Astrocyte of the cerebellum (primary cell): Measurements from ENCODE around the gene FAM117A.
A peak's percentile ranks its signal among the peaks of the same experiment; 100 is the strongest.

Experiments
- DNase-seq: peaks from one replicate; pipeline ENCODE4 v3.0.0-alpha.2; 2011; ENCODE audit warnings: low read depth
- H3K4me3 ChIP-seq: 2 replicates; pipeline ENCODE4 v1.5.1; 2011; ENCODE audit warnings: mild to moderate bottlenecking, low read depth, low read length, moderate library complexity
- in situ Hi-C: cut with HindIII; loops from 2 replicates; pipeline ENCODE4 v1.10.0; 2017; ENCODE audit warnings: low sequenced_read_pairs
- TF ChIP-seq, protein P1 (sequence below): IDR thresholded peaks from 2 replicates; pipeline ENCODE4 v1.5.1; 2012; ENCODE audit warnings: low read length, low read depth, moderate library complexity, mild to moderate bottlenecking; ENCODE audit errors: missing control alignments

Gene FAM117A

DNA sequence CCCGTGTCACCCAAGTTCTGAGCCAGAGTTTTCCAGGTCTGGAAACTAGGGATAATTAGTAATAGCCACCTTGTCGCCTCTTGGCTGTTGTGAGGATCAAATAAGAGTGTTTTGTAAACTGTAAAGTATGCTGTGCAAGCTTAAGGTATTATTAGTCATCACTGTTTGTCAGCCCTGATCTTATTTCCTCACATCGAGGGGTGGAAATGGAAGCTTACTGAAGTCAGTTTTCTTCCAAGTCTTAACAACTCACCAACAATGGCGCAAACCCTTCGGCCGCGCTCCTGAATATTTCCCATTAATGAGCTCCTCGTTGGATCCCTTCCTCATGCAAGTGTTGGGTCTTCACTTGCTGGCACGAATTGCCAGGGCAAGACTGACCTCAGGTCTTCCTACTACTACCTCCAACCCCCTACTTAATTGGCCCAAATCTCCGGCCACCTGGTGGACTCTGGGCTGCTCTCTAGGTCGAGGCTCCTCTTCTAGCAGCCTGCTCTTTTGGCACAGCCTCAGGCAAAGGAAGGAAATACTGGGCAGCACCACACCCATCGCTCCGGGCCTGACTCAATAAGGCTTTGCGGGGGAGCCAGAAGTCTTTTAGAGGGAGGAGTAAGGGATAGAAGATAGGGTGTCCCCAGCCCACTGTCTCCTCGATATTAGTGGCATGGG, 55.3 kb downstream of the FAM117A start:
- TF ChIP-seq, protein P1, sequence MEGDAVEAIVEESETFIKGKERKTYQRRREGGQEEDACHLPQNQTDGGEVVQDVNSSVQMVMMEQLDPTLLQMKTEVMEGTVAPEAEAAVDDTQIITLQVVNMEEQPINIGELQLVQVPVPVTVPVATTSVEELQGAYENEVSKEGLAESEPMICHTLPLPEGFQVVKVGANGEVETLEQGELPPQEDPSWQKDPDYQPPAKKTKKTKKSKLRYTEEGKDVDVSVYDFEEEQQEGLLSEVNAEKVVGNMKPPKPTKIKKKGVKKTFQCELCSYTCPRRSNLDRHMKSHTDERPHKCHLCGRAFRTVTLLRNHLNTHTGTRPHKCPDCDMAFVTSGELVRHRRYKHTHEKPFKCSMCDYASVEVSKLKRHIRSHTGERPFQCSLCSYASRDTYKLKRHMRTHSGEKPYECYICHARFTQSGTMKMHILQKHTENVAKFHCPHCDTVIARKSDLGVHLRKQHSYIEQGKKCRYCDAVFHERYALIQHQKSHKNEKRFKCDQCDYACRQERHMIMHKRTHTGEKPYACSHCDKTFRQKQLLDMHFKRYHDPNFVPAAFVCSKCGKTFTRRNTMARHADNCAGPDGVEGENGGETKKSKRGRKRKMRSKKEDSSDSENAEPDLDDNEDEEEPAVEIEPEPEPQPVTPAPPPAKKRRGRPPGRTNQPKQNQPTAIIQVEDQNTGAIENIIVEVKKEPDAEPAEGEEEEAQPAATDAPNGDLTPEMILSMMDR: no peak
- in situ Hi-C loops: no loop called here
- peak overlapping the region; percentile 97 for H3K4me3 ChIP-seq
- no peak for DNase-seq

DNA sequence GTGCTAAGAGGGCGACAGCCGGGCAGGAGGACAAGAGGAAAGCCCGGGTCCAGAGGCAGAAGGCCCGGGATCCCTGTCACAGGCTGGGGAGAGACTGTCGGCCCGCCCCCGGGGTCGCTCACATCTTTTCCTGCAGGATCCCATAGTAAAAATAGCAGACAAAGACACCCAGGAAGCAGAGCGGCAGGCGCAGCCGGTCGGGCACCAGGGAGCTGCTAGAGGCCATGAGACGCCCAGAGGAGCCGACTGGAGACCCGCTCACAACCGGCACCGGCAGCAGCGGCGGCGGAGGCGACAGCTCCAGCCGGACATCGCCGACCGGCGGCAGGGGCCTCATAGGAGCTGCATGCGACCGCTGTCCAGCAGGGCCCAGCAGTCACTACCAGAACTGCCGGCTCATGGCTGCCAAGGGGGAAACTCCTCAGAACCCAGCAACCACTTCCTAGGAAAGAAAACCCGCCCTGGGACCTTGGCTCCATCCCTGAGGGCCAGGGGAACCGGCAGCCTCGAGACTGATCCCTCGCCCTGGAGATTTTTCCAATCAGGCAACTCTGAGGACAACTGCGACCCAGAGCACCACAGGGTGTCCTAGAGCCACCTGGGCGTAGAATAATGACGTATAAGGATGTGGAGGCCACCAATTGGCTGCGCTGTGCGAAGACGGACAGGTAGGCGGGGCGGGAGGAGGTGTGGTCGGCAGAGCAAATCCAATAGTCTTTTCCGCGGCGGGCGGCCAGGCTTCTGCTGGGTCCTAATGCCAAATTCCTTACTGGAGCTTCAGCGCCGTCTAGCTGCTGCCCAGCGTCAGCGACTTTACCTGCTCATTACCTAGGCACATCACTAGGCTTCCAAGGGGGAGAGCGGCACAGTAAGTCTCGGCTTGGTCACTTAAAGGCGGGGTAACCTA, 56.1 kb downstream of the FAM117A start, which contains the start of gene SLC35B1:
SLC35B1 (minus strand) TSS at position 357 of the 907 bp plus-strand sequence; CDS start at position 226, 131 bp downstream.
- TF ChIP-seq, protein P1: peak; percentile 86
- peak; percentile 97 for DNase-seq
- peak within 1 kb of the TSS; percentile 97 for H3K4me3 ChIP-seq
- in situ Hi-C loops: no loop called here

DNA sequence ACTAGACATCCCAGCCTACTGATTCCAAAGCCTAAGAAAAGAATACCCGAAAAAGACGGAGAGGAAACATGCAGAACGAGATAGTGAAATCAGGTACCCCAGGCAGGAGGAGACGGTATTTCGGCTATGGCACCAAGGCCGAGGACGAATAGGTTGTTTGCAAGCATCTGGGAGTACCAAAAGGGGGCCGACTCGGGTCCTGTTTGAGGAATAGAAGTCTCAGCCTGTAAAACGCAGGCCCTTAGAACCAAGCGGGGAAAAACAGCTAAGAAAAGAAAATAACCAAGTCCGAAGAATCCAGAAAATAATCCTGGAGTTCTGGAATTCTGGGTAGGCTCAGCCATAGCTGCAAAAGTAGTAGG, 56.7 kb downstream of the FAM117A start:
- H3K4me3 ChIP-seq: peak overlapping the region; percentile 97
- TF ChIP-seq, protein P1: no peak
- DNase-seq: no peak
- in situ Hi-C loops: no loop called here

DNA sequence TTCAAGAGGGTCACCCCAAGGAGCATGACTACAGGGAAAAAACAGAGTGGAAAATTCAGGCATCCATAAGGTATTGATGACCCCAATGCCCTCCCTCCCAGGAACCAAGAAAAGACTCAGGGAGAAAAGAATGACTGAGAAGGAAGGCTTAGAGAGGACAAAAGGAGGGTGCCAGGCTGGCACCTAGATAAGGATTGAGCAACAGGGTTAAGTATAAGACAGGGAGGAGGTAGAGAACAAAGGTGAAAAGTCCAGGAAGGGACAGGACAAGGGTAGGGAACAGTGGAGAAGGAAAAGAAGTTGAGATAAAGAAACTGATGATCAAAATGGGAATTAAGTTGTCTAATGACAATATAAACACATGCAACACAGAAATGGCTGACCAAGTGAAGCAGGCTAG, 58.7 kb downstream of the FAM117A start:
- no peak for DNase-seq
- no peak overlapping the region for H3K4me3 ChIP-seq
- TF ChIP-seq, protein P1: no peak
- in situ Hi-C loops: no loop called here

DNA sequence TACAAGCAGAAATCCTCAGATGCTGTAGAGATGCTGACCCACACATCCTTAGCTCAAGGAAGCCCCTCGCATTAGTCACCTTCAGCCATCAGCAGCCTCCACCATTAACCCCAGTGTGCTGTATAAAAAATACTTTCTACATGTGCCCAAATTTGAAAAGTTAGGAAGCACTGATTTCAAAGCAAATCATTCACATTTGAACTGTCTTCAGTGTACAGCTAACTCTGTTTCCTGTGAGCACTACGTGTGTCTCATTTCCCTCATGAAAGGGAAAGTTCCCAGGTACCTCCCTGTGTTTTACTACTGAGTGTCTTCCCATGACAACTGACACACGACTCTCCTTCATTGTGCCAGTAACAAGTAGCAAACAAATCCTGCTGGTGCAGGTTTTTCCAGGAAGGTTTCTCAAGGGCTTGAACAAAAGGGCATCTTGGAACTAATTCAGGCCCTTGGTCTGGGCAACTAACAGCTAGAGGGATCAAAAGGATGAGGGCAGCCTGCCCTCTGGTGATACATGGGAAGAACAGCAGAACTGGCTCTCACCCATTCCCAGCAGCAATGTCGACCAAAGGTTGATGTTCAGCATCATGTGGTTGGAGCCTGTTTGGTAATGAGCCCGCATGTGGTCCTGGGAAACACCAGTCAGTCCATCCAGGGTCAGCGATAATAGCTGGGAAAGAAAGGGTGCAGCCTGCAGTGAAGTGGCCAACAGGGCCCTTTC, 60.2 kb downstream of the FAM117A start:
- in situ Hi-C loops: no loop called here
- TF ChIP-seq, protein P1: peak; percentile 63
- no peak overlapping the region for H3K4me3 ChIP-seq
- peak; percentile 40 for DNase-seq

DNA sequence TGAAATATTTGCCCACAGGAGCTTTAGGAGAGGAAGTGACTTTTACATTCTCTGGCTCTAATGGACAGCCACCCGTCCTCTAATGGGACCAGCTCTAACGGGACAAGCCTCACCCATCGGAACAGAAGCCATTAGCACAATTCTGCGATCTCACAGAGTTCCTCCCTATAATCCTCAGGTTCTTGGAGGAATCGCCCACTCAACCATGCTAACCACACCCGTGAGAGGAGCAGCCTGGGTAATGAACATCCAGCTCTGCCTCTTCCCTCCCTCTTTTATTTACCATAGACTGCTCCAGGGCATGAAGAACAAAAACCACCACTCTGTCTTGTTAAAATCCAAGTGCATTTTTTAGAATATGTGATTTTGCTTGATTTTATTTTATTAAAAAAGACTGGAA, 63.0 kb downstream of the FAM117A start:
- in situ Hi-C loops: no loop called here
- no peak for DNase-seq
- no peak overlapping the region for H3K4me3 ChIP-seq
- TF ChIP-seq, protein P1: no peak
